K562 (cell line): Measurements from ENCODE around the gene PIMREG. TPM values are rescaled to one million over a fixed set of nuclear protein-coding genes. Genes with fewer than 3 reads are reported as not detected.

Experiments used
- ATAC-seq: fragments of 200-7000 bp; cut with Tn5 transposase; 3 replicates; pipeline ENCODE4 v1.9.1; 2020; ENCODE audit warnings: moderate library complexity
- BruUV-seq: library from RNA; stranded (reverse); fragments of 400-500 nt; replicated peaks from 2 replicates; lab custom pipeline; 2021; lab: Mats Ljungman, UMichigan
- CTCF ChIA-PET: fragments of 300-600 bp; formaldehyde crosslinking; extraction: SDS; loops from one replicate; lab custom pipeline; 2021; ENCODE audit warnings: low intra/inter-chr PET ratio; lab: Yijun Ruan, JAX
- POLR2A ChIA-PET: fragments of 300-600, 350-650 bp; sonication (Branson Sonifier 250); formaldehyde crosslinking; extraction: SDS; loops from one replicate; lab custom pipeline; 2021; ENCODE audit warnings: antibody characterized with exemption, inconsistent platforms; lab: Yijun Ruan, JAX
- DNase-seq, 4 experiments: peaks; one replicate each; pipeline versions ENCODE4 v3.0.0 to v3.0.0-alpha.2; 2011 to 2018; ENCODE audit warnings: low spot score in 3 of 4, mixed read lengths in 3 of 4; ENCODE audit errors: extremely low read depth in 1 of 4
- FAIRE-seq: peaks from 2 replicates; lab custom pipeline; 2011; peaks lifted over from hg19 to GRCh38; lab: Jason Lieb, UNC
- H2AFZ ChIP-seq: 2 replicates; pipeline ENCODE4 v1.6.0; 2011; ENCODE audit warnings: low read depth, low read length, control low read depth, inconsistent platforms
- H3K27ac ChIP-seq: fragments of 200-600 bp; 3 replicates; pipeline ENCODE4 v1.8.0; 2011; ENCODE audit warnings: low read depth, mild to moderate bottlenecking, control low read depth, inconsistent platforms, low read length, moderate library complexity, mixed read lengths; ENCODE audit errors: extremely low read depth
- H3K27me3 ChIP-seq, 2 experiments: fragments of 300-600 bp in 1 of 2; 2 replicates in 1 of 2; 3 replicates in 1 of 2; pipeline versions ENCODE4 v1.6.0 to v1.8.0; 2011; ENCODE audit warnings: inconsistent platforms in 2 of 2, low read length in 2 of 2, mild to moderate bottlenecking in 1 of 2, mixed read lengths in 1 of 2, moderate library complexity in 1 of 2; ENCODE audit not compliant: control insufficient read depth in 2 of 2, insufficient read depth in 2 of 2
- H3K36me3 ChIP-seq: fragments of 300-600 bp; 3 replicates; pipeline ENCODE4 v1.8.0; 2011; ENCODE audit warnings: mild to moderate bottlenecking, low read length, inconsistent platforms; ENCODE audit not compliant: control insufficient read depth, insufficient read depth
- H3K4me1 ChIP-seq, 2 experiments: fragments of 200-600 bp in 1 of 2; replicated peaks in 1 of 2; 2 replicates in 1 of 2; 3 replicates in 1 of 2; pipeline versions ENCODE4 v1.5.1 to v1.8.0; 2011; ENCODE audit warnings: inconsistent platforms in 2 of 2, low read length in 2 of 2, mild to moderate bottlenecking in 1 of 2, mixed read lengths in 1 of 2, moderate library complexity in 1 of 2; ENCODE audit not compliant: control insufficient read depth in 2 of 2, insufficient read depth in 2 of 2
- H3K4me2 ChIP-seq: 2 replicates; pipeline ENCODE4 v1.6.1; 2011; ENCODE audit warnings: low read length, control low read depth, inconsistent platforms, mixed read lengths; ENCODE audit not compliant: insufficient read depth
- H3K4me3 ChIP-seq: fragments of 200-600 bp; sonication (generic), shearing (Covaris generic); 2 replicates; pipeline ENCODE4 v1.5.1; 2016; ENCODE audit warnings: control low read depth, inconsistent platforms
- H3K79me2 ChIP-seq: fragments of 200-600 bp; 3 replicates; pipeline ENCODE4 v1.8.0; 2011; ENCODE audit warnings: low read length, inconsistent platforms; ENCODE audit not compliant: control insufficient read depth, insufficient read depth
- H3K9ac ChIP-seq, 2 experiments: 2 replicates each; pipeline versions ENCODE4 v1.6.0 to v1.6.1; 2011; ENCODE audit warnings: low read depth in 2 of 2, low read length in 2 of 2, control low read depth in 1 of 2, inconsistent platforms in 1 of 2, mild to moderate bottlenecking in 1 of 2, mixed read lengths in 1 of 2; ENCODE audit not compliant: insufficient read depth in 1 of 2
- H3K9me1 ChIP-seq: one replicate; pipeline ENCODE4 v1.6.0; 2011; ENCODE audit warnings: inconsistent platforms, mild to moderate bottlenecking, low read length, moderate library complexity; ENCODE audit not compliant: control insufficient read depth, insufficient read depth
- H3K9me3 ChIP-seq: replicated peaks from 2 replicates; pipeline ENCODE4 v1.5.1; 2011; ENCODE audit warnings: low read depth, low read length, inconsistent platforms; ENCODE audit not compliant: control insufficient read depth, insufficient read depth
- H4K20me1 ChIP-seq: replicated peaks from 2 replicates; pipeline ENCODE4 v1.6.1; 2011; ENCODE audit warnings: low read length, inconsistent platforms, mixed read lengths; ENCODE audit not compliant: control insufficient read depth, insufficient read depth
- BRCA1 ChIP-seq, 2 experiments: fragments of 450-650 bp in 1 of 2; sonication (generic) in 1 of 2; formaldehyde crosslinking in 1 of 2; IDR thresholded peaks; 2 replicates each; pipeline versions ENCODE4 v1.5.0 to v1.6.1; 2017 to 2020; ENCODE audit warnings: mild to moderate bottlenecking in 1 of 2, missing genetic modification reagents in 1 of 2
- DACH1 ChIP-seq: fragments of 450-650 bp; IDR thresholded peaks from 2 replicates; pipeline ENCODE4 v1.6.1; 2018; ENCODE audit not compliant: partially characterized antibody
- NR1H2 ChIP-seq: sonication (generic); formaldehyde crosslinking; IDR thresholded peaks from 2 replicates; pipeline ENCODE4 v1.4.0; 2020; ENCODE audit warnings: mild to moderate bottlenecking, missing genetic modification reagents
- POLR2AphosphoS5 ChIP-seq: IDR thresholded peaks from 2 replicates; pipeline ENCODE4 v1.6.1; 2011; ENCODE audit warnings: mild to moderate bottlenecking, low read depth, low read length, moderate library complexity; ENCODE audit not compliant: control insufficient read depth, insufficient read depth
- POLR3A ChIP-seq: IDR thresholded peaks from 2 replicates; pipeline ENCODE4 v1.6.1; 2011; ENCODE audit warnings: borderline replicate concordance, mild to moderate bottlenecking, moderate library complexity; ENCODE audit not compliant: insufficient read length, insufficient read depth; ENCODE audit errors: extremely low read depth
- RBM34 ChIP-seq: fragments of 200-400 bp; formaldehyde crosslinking; IDR thresholded peaks from 2 replicates; pipeline ENCODE4 v1.6.1; 2018; ENCODE audit warnings: low read length, borderline replicate concordance; ENCODE audit not compliant: insufficient read depth
- SNRNP70 ChIP-seq: fragments of 200-400 bp; formaldehyde crosslinking; optimal IDR thresholded peaks from 2 replicates; pipeline ENCODE3; 2017; ENCODE audit warnings: low read depth, low read length
- SPI1 ChIP-seq: IDR thresholded peaks from 2 replicates; pipeline ENCODE4 v1.6.1; 2011; ENCODE audit warnings: low read depth, low read length, control low read depth, borderline replicate concordance
- ZNF23 ChIP-seq: fragments of 250-450 bp; sonication (Bioruptor Pico); IDR thresholded peaks from 2 replicates; pipeline ENCODE4 v1.4.0; 2020; ENCODE audit warnings: mild to moderate bottlenecking
- WGBS: fragments of 100-300 bp; shearing (Covaris generic); methylation state at CpG from one replicate; pipeline ENCODE4 v1.1.6; 2016; ENCODE audit warnings: low coverage, mixed read lengths; ENCODE audit not compliant: insufficient coverage; ENCODE audit errors: missing lambda C conversion rate; 5-methylcytosine and 5-hydroxymethylcytosine counted together
- in situ Hi-C: fragments of 300-500 bp; cut with MboI; formaldehyde crosslinking; loops from 4 replicates; pipeline ENCODE4 v1.15.0; 2018; ENCODE audit warnings: inconsistent platforms, mixed read lengths
- intact Hi-C: fragments of 100-400 bp; cut with micrococcal nuclease; formaldehyde crosslinking; loops from 2 replicates; pipeline ENCODE4 v1.14.2; 2022
- polyA plus RNA-seq, 8 experiments: library from polyadenylated mRNA; depleted of rRNA in 4 of 8; stranded (reverse) in 5 of 8; unstranded in 3 of 8; fragments of >200 nt; fragmentation: Nextera tagmentation in 2 of 8; fragmentation: Illumina TruSeq in 1 of 8; extraction: Ambion mirVana in 2 of 8; extraction: Trizol in 1 of 8; gene quantifications; 2 replicates each; pipeline versions ENCODE4 v1.2.1 to v1.2.3, GENCODE V29; 2011 to 2014; ENCODE audit warnings: inconsistent platforms in 1 of 8, missing spikeins in 1 of 8
- total RNA-seq, 7 experiments: library from RNA; depleted of rRNA in 6 of 7; stranded (reverse); fragments of >200 nt in 6 of 7; fragmentation: Illumina TruSeq in 2 of 7; extraction: Trizol in 2 of 7; gene quantifications; 2 replicates each; pipeline versions ENCODE4 v1.2.1 to v1.2.3, GENCODE V29; 2011 to 2021; ENCODE audit warnings: low replicate concordance in 1 of 7
- TF ChIP-seq, protein P1 (sequence below): fragments of 450-650 bp; IDR thresholded peaks from 2 replicates; pipeline ENCODE4 v1.6.1; 2017; ENCODE audit warnings: antibody characterized with exemption, mild to moderate bottlenecking

Gene PIMREG
- total and polyA plus RNA-seq, 9 of the 15 experiments (the other 6 are each of a cell fraction or from before 2014, with no cell fraction given): 1.1 to 16.7 (median 9.4) TPM

DNA sequence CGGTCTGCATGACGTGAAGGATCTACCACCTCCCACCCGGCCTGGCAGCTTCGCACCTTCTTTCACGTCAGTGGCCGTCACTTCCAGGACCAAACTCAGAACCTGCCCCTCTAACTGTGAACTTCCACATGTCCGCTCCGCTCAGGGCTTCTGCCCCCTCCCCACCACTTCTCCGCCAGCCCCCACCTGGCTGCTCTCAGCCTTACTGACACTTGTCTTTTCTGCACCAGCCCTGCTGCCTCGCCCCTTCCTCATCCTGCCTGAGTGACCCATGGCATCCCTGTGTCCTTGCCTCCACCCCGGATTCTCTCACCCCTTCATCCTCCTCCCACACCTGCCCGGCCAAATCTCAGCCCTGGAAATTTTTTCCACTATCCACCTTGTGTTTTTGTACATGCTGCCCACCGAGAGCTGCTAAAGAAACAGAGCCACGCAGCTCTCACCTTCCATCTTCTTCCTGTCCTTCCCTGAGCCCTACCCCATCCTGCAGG, 14.2 kb downstream of the PIMREG start:
- H3K79me2 ChIP-seq: no peaks in the 10 kb centered on the region
- H3K9me3 ChIP-seq: no peaks in the 10 kb centered on the region
- 82% methylated on average over 8 of the region's 14 CpGs for WGBS
- no peaks in the 10 kb centered on the region for H3K9me1 ChIP-seq
- no peaks in the 10 kb centered on the region for H3K36me3 ChIP-seq
- FAIRE-seq (no peak), ATAC-seq (no peak), DNase-seq (no peak)
- intact Hi-C loops: loop anchor here (10.0 kb wide), 1 partner anchor 186 kb away; the partner anchor contains the start of genes KIAA0753 and TXNDC17
- no peak overlapping the region for H3K4me3 ChIP-seq
- TF ChIP-seq BRCA1 (IDR thresholded peaks at IDR 0.05) (no peak), BRCA1 (CRISPR knock-in tag; IDR thresholded peaks at IDR 0.05) (no peak), NR1H2 (CRISPR knock-in tag) (no peak), ZNF23 (CRISPR knock-in tag) (no peak), POLR3A (no peak), POLR2AphosphoS5 (no peak), DACH1 (no peak), RBM34 (no peak), SPI1 (no peak), SNRNP70 (no peak)
- TF ChIP-seq, protein P1, sequence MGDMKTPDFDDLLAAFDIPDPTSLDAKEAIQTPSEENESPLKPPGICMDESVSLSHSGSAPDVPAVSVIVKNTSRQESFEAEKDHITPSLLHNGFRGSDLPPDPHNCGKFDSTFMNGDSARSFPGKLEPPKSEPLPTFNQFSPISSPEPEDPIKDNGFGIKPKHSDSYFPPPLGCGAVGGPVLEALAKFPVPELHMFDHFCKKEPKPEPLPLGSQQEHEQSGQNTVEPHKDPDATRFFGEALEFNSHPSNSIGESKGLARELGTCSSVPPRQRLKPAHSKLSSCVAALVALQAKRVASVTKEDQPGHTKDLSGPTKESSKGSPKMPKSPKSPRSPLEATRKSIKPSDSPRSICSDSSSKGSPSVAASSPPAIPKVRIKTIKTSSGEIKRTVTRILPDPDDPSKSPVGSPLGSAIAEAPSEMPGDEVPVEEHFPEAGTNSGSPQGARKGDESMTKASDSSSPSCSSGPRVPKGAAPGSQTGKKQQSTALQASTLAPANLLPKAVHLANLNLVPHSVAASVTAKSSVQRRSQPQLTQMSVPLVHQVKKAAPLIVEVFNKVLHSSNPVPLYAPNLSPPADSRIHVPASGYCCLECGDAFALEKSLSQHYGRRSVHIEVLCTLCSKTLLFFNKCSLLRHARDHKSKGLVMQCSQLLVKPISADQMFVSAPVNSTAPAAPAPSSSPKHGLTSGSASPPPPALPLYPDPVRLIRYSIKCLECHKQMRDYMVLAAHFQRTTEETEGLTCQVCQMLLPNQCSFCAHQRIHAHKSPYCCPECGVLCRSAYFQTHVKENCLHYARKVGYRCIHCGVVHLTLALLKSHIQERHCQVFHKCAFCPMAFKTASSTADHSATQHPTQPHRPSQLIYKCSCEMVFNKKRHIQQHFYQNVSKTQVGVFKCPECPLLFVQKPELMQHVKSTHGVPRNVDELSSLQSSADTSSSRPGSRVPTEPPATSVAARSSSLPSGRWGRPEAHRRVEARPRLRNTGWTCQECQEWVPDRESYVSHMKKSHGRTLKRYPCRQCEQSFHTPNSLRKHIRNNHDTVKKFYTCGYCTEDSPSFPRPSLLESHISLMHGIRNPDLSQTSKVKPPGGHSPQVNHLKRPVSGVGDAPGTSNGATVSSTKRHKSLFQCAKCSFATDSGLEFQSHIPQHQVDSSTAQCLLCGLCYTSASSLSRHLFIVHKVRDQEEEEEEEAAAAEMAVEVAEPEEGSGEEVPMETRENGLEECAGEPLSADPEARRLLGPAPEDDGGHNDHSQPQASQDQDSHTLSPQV: no peak
- H3K4me1 ChIP-seq: peaks cover 19 to 42% of the 10 kb centered on the region in 2 experiments
- no TSS peak for BruUV-seq
- no peaks in the 10 kb centered on the region for H4K20me1 ChIP-seq
- no peak overlapping the region for H2AFZ ChIP-seq
- POLR2A ChIA-PET: interaction anchor here (1.0 kb wide), 1 partner anchor 35 kb away, joined by 3 read pairs; no protein-coding TSS in a partner anchor
- in situ Hi-C loops: no loop called here
- CTCF ChIA-PET: no interaction called here
- H3K27ac ChIP-seq: no peak overlapping the region
- H3K27me3 ChIP-seq: no peaks in the 10 kb centered on the region; a peak in 1 of 5 replicates
- H3K9ac ChIP-seq: no peak overlapping the region
- no peak overlapping the region for H3K4me2 ChIP-seq
